Mucosa of rectum (tissue), 2 donors: ENCODE measurements around the gene TIMP2.
"Not testable (repeated sequence)": the region's sequence is repeated elsewhere in the genome, so short reads cannot be mapped to it uniquely, and the experiment has no call there.

Experiments used
- H3K27ac ChIP-seq, 2 donors: one replicate each; pipeline ENCODE4 v1.7.0; 2013; ENCODE audit warnings: inconsistent platforms in 2 of 2, low read depth in 2 of 2, low read length in 2 of 2
- H3K27me3 ChIP-seq, 2 donors: one replicate each; pipeline ENCODE4 v1.7.0; 2013; ENCODE audit warnings: low read length in 2 of 2; ENCODE audit not compliant: control insufficient read depth in 2 of 2, insufficient read depth in 2 of 2
- H3K36me3 ChIP-seq, 2 donors: one replicate each; pipeline ENCODE4 v1.7.0; 2013; ENCODE audit warnings: low read length in 2 of 2; ENCODE audit not compliant: control insufficient read depth in 2 of 2, insufficient read depth in 2 of 2
- H3K4me1 ChIP-seq, 2 donors: one replicate each; pipeline ENCODE4 v1.7.0; 2013; ENCODE audit warnings: low read length in 2 of 2, mild to moderate bottlenecking in 1 of 2; ENCODE audit not compliant: control insufficient read depth in 2 of 2, insufficient read depth in 2 of 2
- H3K4me3 ChIP-seq, 2 donors: one replicate each; pipeline ENCODE4 v1.7.0; 2013; ENCODE audit warnings: low read length in 2 of 2
- H3K9ac ChIP-seq, 2 donors: one replicate each; pipeline ENCODE4 v1.7.0; 2013; ENCODE audit warnings: low read length in 2 of 2, low read depth in 1 of 2, mild to moderate bottlenecking in 1 of 2
- H3K9me3 ChIP-seq, 2 donors: one replicate each; pipeline ENCODE4 v1.7.0; 2013; ENCODE audit warnings: low read length in 2 of 2; ENCODE audit not compliant: control insufficient read depth in 2 of 2
- donor health status: healthy.
- donor health status: Normal muscosa, but diverticular disease.

TIMP2 gene

GRCh38 chr17:78883533-78884131, 41.6 kb downstream of the TIMP2 start:
- Histone ChIP-seq H3K4me3 (peak overlapping the region; percentile 22 to 44), H3K4me1 (peaks cover 29 to 34% of the 10 kb centered on the region in 2 donors)

DNA sequence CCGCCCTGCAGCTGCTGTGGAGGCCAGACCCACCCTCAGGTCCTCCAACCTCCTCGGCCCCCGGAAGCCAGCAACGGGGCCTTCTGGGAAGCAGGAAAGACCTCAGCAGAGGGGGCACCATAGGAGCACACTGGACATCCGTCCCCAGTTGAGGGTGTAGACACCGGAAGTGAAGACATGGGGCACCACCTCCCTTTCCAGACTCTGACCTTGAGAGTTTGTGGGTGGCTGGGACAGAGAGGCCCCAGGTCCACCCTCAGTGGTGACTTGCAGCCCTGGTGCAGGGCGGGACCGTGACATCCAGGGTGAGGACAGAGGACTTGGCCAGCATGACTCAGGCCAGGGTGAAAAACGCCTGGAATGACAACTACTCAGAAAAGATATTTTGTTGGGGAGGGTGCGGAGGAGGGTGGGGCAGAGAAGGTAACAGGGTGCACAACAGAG, 42.1 kb downstream of the TIMP2 start:
- Histone ChIP-seq H3K4me3 (peak overlapping the region in 1 of 2 donors; percentile 22), H3K36me3 (no peaks in the 10 kb centered on the region), H3K27ac (peak overlapping the region; percentile 71 to 83), H3K9me3 (no peaks in the 10 kb centered on the region), H3K9ac (peak overlapping the region in 1 of 2 donors; percentile 21), H3K27me3 (no peaks in the 10 kb centered on the region), H3K4me1 (peaks cover 29 to 34% of the 10 kb centered on the region in 2 donors)

More at GRCh38 chr17:78883533-78884131, 41.6 kb downstream of the TIMP2 start:
- no peaks in the 10 kb centered on the region for H3K27me3 ChIP-seq
- H3K9me3 ChIP-seq, result no peaks in the 10 kb centered on the region
- H3K36me3 ChIP-seq, result no peaks in the 10 kb centered on the region
- H3K27ac ChIP-seq, result peak overlapping the region; percentile 71 to 83
- peak overlapping the region in 1 of 2 donors; percentile 57 for H3K9ac ChIP-seq

DNA sequence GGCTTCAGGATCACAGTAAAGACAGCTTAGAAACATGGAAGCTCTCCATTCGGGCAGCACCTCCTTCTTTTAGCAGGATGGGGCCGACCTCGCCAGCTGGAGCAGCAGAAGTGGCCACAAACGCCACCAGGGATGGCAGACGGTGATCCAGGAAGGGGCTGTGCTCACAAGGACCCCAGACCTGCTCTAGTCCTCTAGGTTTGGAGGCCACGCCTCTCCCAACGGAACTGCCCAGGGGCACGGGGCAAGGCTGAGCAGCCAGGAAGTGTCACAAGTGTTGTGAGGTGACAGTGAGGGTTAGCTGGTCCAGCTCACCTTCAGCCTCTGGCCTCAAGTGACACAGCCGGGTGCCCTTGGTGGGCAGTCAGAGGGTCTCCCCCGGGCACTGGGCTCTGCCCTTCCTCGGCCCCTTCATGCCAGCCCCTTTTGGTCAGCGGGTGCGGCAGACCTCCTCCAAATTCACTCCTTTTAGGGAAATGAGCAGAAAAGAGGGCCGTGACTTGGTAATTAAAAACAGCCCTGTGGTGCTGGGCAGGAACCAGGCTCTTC, 42.6 kb downstream of the TIMP2 start:
- H3K4me3 ChIP-seq, result no peak overlapping the region
- H3K4me1 ChIP-seq, result peaks cover 29 to 34% of the 10 kb centered on the region in 2 donors

GRCh38 chr17:78879635-78880186, 45.5 kb downstream of the TIMP2 start:
- Histone ChIP-seq H3K4me3 (no peak overlapping the region), H3K9ac (peak overlapping the region; percentile 63 to 65), H3K27me3 (no peaks in the 10 kb centered on the region), H3K36me3 (no peaks in the 10 kb centered on the region), H3K27ac (peak overlapping the region; percentile 74 to 79), H3K9me3 (no peaks in the 10 kb centered on the region), H3K4me1 (peaks cover 27 to 31% of the 10 kb centered on the region in 2 donors)

More for the DNA sequence above, 42.6 kb downstream of the TIMP2 start:
- Histone ChIP-seq H3K27me3 (no peaks in the 10 kb centered on the region), H3K27ac (peak overlapping the region; percentile 71 to 83), H3K9me3 (no peaks in the 10 kb centered on the region), H3K9ac (peak overlapping the region in 1 of 2 donors; percentile 58), H3K36me3 (no peaks in the 10 kb centered on the region)

DNA sequence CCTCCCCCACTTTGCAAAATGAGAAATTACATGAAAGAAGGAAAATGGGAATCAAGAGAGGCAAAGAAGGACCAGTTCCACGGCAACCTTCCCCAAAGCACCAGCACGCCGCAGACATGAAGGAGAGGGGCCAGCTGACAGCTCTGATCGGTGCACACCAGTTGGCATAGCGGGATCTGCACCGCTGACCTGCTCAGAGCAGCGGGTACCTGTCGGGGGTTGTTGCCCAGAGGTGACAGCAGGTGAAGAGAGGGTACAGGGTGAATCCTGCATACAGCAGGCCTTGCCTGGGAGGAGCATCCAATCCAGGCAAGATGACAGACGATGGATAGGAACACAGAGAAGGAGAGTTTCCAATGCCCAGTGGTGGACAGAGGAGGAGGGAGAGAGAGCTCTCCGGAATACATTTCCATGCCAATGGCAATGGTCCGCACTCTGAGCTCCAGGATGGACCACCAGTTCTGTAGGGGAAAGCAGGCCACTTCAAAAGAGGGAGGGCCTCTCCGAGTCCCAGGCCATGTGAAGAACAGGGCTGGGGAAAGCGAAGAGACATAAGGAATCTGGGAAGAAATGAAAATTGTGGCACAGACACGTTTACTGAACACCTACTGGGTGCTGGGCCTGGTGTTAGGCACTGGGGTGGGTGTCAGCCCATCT, 46.2 kb downstream of the TIMP2 start:
- Histone ChIP-seq H3K36me3 (peaks cover 0 to 2% of the 10 kb centered on the region in 2 donors), H3K27ac (peak overlapping the region; percentile 66 to 74), H3K9me3 (no peaks in the 10 kb centered on the region), H3K4me3 (no peak overlapping the region), H3K9ac (peak overlapping the region; percentile 47 to 63), H3K27me3 (no peaks in the 10 kb centered on the region), H3K4me1 (peaks cover 22 to 24% of the 10 kb centered on the region in 2 donors)

DNA sequence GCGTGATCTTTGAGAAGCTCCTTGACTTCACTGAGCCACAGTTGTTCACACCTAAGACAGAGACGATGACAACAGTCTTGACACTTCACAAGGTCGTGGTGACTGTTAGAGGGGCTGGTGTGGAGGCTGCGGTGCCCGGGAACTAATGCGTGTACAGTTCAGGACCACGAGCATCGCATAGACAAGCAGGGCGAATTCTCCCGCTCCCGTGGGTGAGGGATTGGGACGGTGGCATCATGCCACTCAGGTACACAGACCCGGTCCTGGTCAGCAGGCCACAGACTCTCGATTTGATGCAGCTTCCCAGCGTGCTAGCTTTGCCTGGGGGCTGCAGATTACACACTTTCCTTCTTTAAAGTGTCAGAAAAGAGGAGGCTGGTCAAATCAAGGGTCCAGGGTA, 46.9 kb downstream of the TIMP2 start:
- Histone ChIP-seq H3K27me3 (no peaks in the 10 kb centered on the region), H3K4me1 (peaks cover 17 to 21% of the 10 kb centered on the region in 2 donors), H3K36me3 (peaks cover 0 to 5% of the 10 kb centered on the region in 2 donors), H3K27ac (no peak overlapping the region), H3K9me3 (no peaks in the 10 kb centered on the region), H3K9ac (no peak overlapping the region), H3K4me3 (no peak overlapping the region)

DNA sequence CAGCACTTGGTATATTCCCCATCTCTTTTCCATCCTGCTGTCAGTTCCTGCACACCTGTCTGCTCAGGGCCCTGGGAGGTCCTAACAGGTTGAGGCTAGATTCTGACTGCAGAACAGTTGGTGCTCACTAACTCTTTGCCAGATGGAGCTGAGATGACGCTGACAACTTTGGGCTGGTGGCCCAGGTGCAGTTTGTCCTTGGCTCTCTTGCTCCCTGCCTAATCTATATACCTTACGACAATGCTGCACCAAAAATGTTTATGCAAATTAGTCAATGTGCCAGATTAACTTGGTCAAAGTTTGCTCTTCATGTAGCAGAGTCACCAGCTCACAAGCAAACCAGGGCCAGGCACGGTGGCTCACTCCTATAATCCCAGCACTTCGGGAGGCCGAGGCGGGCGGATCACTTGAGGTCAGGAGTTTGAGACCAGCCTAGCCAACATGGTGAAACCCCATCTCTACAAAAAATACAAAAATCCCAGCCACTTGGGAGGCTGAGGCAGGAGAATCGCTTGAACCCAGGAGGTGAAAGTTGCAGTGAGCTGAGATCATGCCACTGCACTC, 48.2 kb downstream of the TIMP2 start:
- not testable (repeated sequence) for H3K4me1 ChIP-seq, H3K36me3 ChIP-seq, H3K4me3 ChIP-seq, H3K9me3 ChIP-seq, H3K27ac ChIP-seq, H3K27me3 ChIP-seq, H3K9ac ChIP-seq

DNA sequence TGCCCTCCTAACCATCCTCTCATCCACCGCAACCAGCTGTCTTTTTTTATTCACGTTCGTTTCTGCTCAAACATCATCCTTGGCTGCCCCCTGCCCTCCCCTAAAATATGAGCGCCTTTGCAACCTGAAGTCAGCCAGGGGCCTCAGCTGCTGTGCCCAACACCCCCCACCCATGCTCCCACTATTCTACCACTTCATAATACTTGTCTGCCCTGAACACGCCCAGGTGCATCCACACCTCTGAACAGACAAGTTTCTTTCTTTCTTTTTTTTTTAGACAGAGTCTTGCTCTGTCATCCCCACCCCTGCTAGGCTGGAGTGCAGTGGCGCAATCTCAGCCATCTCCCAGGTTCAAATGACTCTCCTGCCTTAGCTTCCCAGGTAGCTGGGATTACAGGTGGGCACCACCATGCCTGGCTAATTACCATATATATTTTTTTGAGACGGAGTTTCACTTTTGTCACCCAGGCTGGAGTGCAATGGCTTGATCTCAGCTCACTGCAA, 49.0 kb downstream of the TIMP2 start:
- no peaks in the 10 kb centered on the region for H3K27me3 ChIP-seq
- H3K9ac ChIP-seq, result no peak overlapping the region
- H3K9me3 ChIP-seq, result no peaks in the 10 kb centered on the region
- no peak overlapping the region for H3K27ac ChIP-seq
- peaks cover 8 to 10% of the 10 kb centered on the region in 2 donors for H3K4me1 ChIP-seq
- H3K36me3 ChIP-seq, result peaks cover 2 to 5% of the 10 kb centered on the region in 2 donors
- H3K4me3 ChIP-seq, result no peak overlapping the region

DNA sequence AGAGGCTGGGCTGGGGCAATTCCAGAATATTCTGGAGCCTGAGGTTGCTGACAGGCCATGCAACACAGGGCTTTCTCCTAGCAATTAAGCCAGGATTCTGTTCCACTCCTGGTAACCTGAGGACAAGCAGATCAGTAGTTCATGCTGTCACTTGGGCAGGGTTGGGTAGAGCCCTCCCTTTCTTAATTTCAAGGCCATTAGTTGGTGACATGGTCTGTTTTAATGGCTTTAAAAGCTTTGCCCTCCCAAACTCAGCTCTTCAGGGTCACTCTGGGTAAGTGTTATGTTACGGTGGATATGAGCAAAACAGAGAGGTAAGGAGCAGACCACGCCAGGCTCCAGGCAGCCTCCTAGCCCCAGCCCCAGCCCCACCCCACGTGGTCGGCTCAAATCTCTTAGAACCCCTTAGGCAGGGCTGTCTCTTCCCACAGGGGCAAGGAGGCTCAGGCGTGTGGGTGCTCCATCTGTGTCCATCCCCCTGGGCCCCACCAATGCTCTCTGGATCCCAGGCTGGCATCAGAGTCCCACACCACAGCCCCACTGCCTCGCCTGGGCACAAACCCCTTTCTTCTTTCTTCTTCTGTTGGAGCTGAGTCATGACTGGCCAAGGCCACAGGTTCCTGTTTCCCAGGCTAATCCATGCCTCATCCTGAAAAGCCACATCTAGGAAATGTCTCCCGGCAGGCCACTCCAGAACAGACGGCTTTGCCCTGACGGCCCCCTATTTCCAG, 49.7 kb downstream of the TIMP2 start:
- Histone ChIP-seq H3K27ac (no peak overlapping the region), H3K9me3 (no peaks in the 10 kb centered on the region), H3K9ac (no peak overlapping the region), H3K4me3 (no peak overlapping the region), H3K4me1 (peaks cover 8 to 10% of the 10 kb centered on the region in 2 donors), H3K36me3 (peaks cover 5% of the 10 kb centered on the region in 2 donors), H3K27me3 (no peaks in the 10 kb centered on the region)
